ENCODE data around the gene ATP6V0A4.
"Not testable (repeated sequence)": the region's sequence is repeated elsewhere in the genome, so short reads cannot be mapped to it uniquely, and the experiment has no call there.

The ATP6V0A4 gene

GRCh38 chr7:138746073-138746472 lies 51.9 kb downstream of the ATP6V0A4 start:
- Mint-ChIP-seq H3K27me3 (no peaks in the 10 kb centered on the region), H3K4me3 (no peak overlapping the region), H3K27ac (no peak overlapping the region), H3K4me1 (peaks cover 32% of the 10 kb centered on the region), H3K9me3 (peaks cover 0 to 1% of the 10 kb centered on the region in 2 donors)
- no peak for DNase-seq
- ATAC-seq: peak; percentile 66

- H3K9me3 Mint-ChIP-seq: no peaks in the 10 kb centered on the region
- no peak overlapping the region for H3K4me3 Mint-ChIP-seq
- ATAC-seq (no peak), DNase-seq (no peak)
- H3K27ac Mint-ChIP-seq: no peak overlapping the region
- H3K27me3 Mint-ChIP-seq: no peaks in the 10 kb centered on the region
- H3K4me1 Mint-ChIP-seq: peaks cover 23% of the 10 kb centered on the region
These were observed 52.8 kb downstream of the ATP6V0A4 start for GRCh38 chr7:138745189-138745588.

GRCh38 chr7:138741453-138741735 lies 56.6 kb downstream of the ATP6V0A4 start:
- Mint-ChIP-seq H3K4me3 (no peak overlapping the region), H3K4me1 (peaks cover 15% of the 10 kb centered on the region), H3K27ac (no peak overlapping the region), H3K9me3 (peaks cover 0 to 10% of the 10 kb centered on the region in 2 donors), H3K27me3 (peaks cover 11% of the 10 kb centered on the region)
- DNase-seq: no peak
- no peak for ATAC-seq

GRCh38 chr7:138739859-138740258 lies 58.1 kb downstream of the ATP6V0A4 start:
- ATAC-seq: no peak
- H3K4me3 Mint-ChIP-seq: no peak overlapping the region
- H3K9me3 Mint-ChIP-seq: peaks cover 0 to 11% of the 10 kb centered on the region in 2 donors
- peak overlapping the region in 1 of 2 donors; percentile 86 for H3K27ac Mint-ChIP-seq
- DNase-seq: no peak
- peaks cover 11% of the 10 kb centered on the region for H3K27me3 Mint-ChIP-seq
- H3K4me1 Mint-ChIP-seq: peaks cover 8% of the 10 kb centered on the region

- no peak overlapping the region for H3K27ac Mint-ChIP-seq
- DNase-seq: peak; percentile 76 to 81
These were observed 59.3 kb downstream of the ATP6V0A4 start for GRCh38 chr7:138738551-138739335.

GRCh38 chr7:138738114-138738513 lies 59.9 kb downstream of the ATP6V0A4 start:
- Mint-ChIP-seq H3K4me1 (peaks cover 7% of the 10 kb centered on the region), H3K27ac (no peak overlapping the region), H3K27me3 (peaks cover 11% of the 10 kb centered on the region), H3K9me3 (peaks cover 0 to 11% of the 10 kb centered on the region in 2 donors), H3K4me3 (no peak overlapping the region)
- DNase-seq (no peak), ATAC-seq (no peak)

More at GRCh38 chr7:138738551-138739335, 59.3 kb downstream of the ATP6V0A4 start:
- peak; percentile 89 for ATAC-seq
- Mint-ChIP-seq H3K9me3 (peaks cover 0 to 11% of the 10 kb centered on the region in 2 donors), H3K27me3 (peaks cover 11% of the 10 kb centered on the region), H3K4me1 (peaks cover 7% of the 10 kb centered on the region), H3K4me3 (no peak overlapping the region)

- H3K9me3 Mint-ChIP-seq: peaks cover 0 to 11% of the 10 kb centered on the region in 2 donors
- H3K27ac Mint-ChIP-seq: no peak overlapping the region
- H3K4me3 Mint-ChIP-seq: no peak overlapping the region
- DNase-seq: no peak
- peaks cover 7% of the 10 kb centered on the region for H3K4me1 Mint-ChIP-seq
- peaks cover 11% of the 10 kb centered on the region for H3K27me3 Mint-ChIP-seq
- no peak for ATAC-seq
These were observed 62.6 kb downstream of the ATP6V0A4 start for GRCh38 chr7:138735399-138735798.

- not testable (repeated sequence) for DNase-seq, H3K27ac Mint-ChIP-seq, ATAC-seq, H3K4me1 Mint-ChIP-seq, H3K27me3 Mint-ChIP-seq, H3K9me3 Mint-ChIP-seq, H3K4me3 Mint-ChIP-seq
These were observed 66.3 kb downstream of the ATP6V0A4 start for GRCh38 chr7:138731733-138732132.

GRCh38 chr7:138729444-138729843 lies 68.6 kb downstream of the ATP6V0A4 start:
- ATAC-seq: no peak
- no peak overlapping the region for H3K4me3 Mint-ChIP-seq
- H3K27me3 Mint-ChIP-seq: no peaks in the 10 kb centered on the region
- no peak for DNase-seq
- H3K27ac Mint-ChIP-seq: peak overlapping the region in 1 of 2 donors; percentile 59
- no peaks in the 10 kb centered on the region for H3K4me1 Mint-ChIP-seq
- H3K9me3 Mint-ChIP-seq: no peaks in the 10 kb centered on the region

- ATAC-seq (no peak), DNase-seq (no peak)
- H3K27ac Mint-ChIP-seq: no peak overlapping the region
- H3K9me3 Mint-ChIP-seq: no peaks in the 10 kb centered on the region
- no peaks in the 10 kb centered on the region for H3K4me1 Mint-ChIP-seq
- no peaks in the 10 kb centered on the region for H3K27me3 Mint-ChIP-seq
- H3K4me3 Mint-ChIP-seq: no peak overlapping the region
These were observed 70.5 kb downstream of the ATP6V0A4 start for GRCh38 chr7:138727336-138728099.

- H3K9me3 Mint-ChIP-seq: no peaks in the 10 kb centered on the region
- no peaks in the 10 kb centered on the region for H3K4me1 Mint-ChIP-seq
- no peak overlapping the region for H3K27ac Mint-ChIP-seq
- no peak for ATAC-seq
- H3K4me3 Mint-ChIP-seq: no peak overlapping the region
- H3K27me3 Mint-ChIP-seq: no peaks in the 10 kb centered on the region
- DNase-seq: no peak
These were observed 71.7 kb downstream of the ATP6V0A4 start for GRCh38 chr7:138726288-138726687.

GRCh38 chr7:138720286-138720685 lies 77.7 kb downstream of the ATP6V0A4 start:
- no peaks in the 10 kb centered on the region for H3K9me3 Mint-ChIP-seq
- DNase-seq (no peak), ATAC-seq (no peak)
- H3K27me3 Mint-ChIP-seq: peaks cover 8% of the 10 kb centered on the region
- peaks cover 20% of the 10 kb centered on the region for H3K4me1 Mint-ChIP-seq
- no peak overlapping the region for H3K4me3 Mint-ChIP-seq
- peak overlapping the region in 1 of 2 donors; percentile 53 for H3K27ac Mint-ChIP-seq

GRCh38 chr7:138716889-138717288 lies 81.1 kb downstream of the ATP6V0A4 start:
- H3K9me3 Mint-ChIP-seq: no peaks in the 10 kb centered on the region
- DNase-seq (no peak), ATAC-seq (no peak)
- peak overlapping the region; percentile 17 to 26 for H3K4me3 Mint-ChIP-seq
- peaks cover 26% of the 10 kb centered on the region for H3K4me1 Mint-ChIP-seq
- peaks cover 8% of the 10 kb centered on the region for H3K27me3 Mint-ChIP-seq
- peak overlapping the region; percentile 35 to 51 for H3K27ac Mint-ChIP-seq

GRCh38 chr7:138713191-138713590 lies 84.8 kb downstream of the ATP6V0A4 start:
- Mint-ChIP-seq H3K27me3 (peaks cover 8% of the 10 kb centered on the region), H3K27ac (peak overlapping the region in 1 of 2 donors; percentile 66), H3K4me1 (peaks cover 19% of the 10 kb centered on the region), H3K9me3 (no peaks in the 10 kb centered on the region), H3K4me3 (no peak overlapping the region)
- no peak for DNase-seq
- no peak for ATAC-seq

GRCh38 chr7:138712652-138713051 lies 85.3 kb downstream of the ATP6V0A4 start:
- ATAC-seq (no peak), DNase-seq (no peak)
- Mint-ChIP-seq H3K4me3 (no peak overlapping the region), H3K27ac (no peak overlapping the region), H3K27me3 (peaks cover 8% of the 10 kb centered on the region), H3K9me3 (no peaks in the 10 kb centered on the region), H3K4me1 (peaks cover 14% of the 10 kb centered on the region)

Measured in stimulated activated naive CD8-positive, alpha-beta T cell treated with anti-CD3 and anti-CD28 coated beads, Interleukin-15, amount 100 ng/mL, for 72 hours (primary cell).